CD4-positive, alpha-beta T cell treated with Interferon gamma for 1 hour (primary cell): ENCODE measurements around the gene NCKIPSD.

ENCODE experiments used
- DNase-seq: peaks from one replicate; pipeline ENCODE4 v3.0.0-alpha.2; 2020

The NCKIPSD gene

DNA sequence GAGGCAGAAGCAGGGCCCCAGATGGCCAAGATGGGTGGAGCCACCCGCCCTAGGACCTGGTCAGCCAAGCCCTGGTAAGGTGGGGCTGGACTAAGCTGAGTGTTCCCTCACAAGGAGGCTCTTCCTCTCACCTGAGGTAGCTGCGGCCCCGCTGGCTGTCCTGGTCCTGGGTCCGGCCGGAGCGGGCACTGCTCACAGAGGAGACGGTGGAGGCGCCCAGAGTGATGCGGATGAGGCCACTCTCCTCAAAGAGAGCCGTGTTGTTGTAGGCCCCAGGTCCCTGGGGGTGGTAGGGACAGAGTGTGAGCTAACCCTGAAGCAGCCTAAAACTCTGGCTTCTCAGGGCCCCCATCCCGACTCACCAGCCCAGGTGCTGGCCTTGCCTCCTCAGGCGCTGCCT lies 43.1 kb downstream of the NCKIPSD start:
- DNase-seq: no peak

DNA sequence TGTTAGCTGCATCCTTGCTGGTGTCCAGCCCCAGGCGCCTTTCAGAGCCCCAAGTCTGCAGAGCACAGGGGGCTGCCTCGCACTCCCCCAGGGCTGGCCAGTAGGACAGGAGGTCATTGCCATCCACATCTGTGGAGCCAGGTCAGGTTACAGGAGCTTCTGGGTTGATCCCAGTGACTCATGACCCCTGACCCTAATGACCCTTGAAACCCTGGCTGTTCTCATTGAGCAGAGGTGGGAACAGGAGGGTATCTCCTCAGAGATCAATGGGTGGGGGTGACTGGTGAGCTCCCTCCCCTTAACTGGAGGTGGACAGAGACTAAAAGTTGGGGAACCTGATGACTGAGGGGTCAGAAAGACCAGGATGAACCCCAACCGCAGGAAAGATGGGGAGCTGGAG lies 44.3 kb downstream of the NCKIPSD start:
- DNase-seq: no peak

DNA sequence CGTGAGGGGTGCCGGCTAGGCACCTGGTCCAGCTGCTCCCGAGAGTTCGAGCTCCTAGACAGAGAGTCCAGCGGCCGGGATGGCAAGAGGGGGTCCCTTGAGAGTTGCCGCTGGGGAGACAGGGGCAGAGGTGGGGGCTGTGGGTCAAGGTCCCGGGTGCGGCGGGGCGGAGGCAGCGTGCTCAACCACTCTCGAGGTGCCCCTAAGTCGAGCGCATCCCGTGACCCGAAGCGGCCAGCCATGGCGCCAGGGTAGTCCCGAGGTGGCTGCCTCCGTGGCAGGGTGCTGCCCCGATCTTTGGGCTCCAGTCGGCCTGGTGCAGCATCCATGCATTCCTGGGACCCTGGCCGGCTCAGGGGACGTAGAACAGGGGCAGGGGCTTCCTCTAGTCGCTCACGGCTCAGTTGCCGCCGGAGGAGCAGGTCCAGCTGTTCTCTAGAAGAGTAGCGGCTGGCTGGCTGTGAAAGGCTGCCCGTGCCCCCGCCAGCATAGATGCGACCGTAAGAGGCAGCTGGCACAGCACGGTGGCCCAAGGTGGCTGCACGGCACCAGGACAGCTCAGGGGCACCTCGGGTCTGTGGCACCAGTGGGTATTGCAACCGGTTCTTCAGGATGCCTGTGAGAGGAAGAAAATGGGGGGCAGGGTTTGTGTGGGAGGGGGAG lies 45.6 kb downstream of the NCKIPSD start:
- no peak for DNase-seq

DNA sequence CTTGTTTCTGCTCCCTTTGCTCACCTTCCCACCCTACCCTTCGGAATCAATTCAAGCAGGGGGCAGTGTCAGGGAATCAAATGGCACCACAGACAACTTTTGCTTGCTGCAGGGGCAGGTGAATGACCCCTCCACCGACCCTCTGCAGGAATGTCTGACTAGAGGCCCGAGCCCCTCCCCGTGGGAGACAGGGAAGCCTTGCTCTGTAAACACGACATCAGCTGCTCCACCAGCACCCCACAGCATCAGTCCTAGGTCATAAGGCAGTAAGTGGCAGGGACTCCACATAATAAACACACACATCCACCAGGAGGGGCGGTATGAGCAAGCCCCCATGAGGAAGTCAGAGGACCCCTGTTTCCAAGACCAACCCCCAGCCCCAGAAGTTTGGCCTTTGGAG lies 48.4 kb downstream of the NCKIPSD start:
- no peak for DNase-seq

DNA sequence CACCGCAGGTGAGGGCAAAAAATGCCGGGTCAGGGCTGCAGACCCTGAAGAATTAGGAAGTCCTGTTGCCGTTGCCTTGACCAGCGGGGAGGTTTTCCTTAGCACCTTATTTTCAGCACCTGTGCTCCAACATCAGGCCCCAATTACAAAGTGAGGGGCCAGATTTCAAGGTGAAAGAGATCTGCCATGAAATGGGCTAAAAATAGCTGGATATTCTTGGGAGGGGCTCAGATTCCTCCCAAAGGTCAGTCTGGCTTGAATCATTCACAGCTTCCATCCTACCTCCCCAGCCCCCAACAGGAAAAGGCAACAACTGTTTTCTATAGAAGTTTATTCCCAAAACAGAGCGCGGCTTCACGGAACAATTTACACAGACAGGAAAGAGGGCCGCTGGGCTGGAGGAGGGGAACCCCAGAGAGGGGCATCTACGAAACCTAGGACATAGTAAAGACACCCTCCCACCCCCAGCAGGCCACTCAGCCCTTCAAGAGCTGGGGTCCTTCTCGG lies 49.5 kb downstream of the NCKIPSD start:
- DNase-seq: no peak

DNA sequence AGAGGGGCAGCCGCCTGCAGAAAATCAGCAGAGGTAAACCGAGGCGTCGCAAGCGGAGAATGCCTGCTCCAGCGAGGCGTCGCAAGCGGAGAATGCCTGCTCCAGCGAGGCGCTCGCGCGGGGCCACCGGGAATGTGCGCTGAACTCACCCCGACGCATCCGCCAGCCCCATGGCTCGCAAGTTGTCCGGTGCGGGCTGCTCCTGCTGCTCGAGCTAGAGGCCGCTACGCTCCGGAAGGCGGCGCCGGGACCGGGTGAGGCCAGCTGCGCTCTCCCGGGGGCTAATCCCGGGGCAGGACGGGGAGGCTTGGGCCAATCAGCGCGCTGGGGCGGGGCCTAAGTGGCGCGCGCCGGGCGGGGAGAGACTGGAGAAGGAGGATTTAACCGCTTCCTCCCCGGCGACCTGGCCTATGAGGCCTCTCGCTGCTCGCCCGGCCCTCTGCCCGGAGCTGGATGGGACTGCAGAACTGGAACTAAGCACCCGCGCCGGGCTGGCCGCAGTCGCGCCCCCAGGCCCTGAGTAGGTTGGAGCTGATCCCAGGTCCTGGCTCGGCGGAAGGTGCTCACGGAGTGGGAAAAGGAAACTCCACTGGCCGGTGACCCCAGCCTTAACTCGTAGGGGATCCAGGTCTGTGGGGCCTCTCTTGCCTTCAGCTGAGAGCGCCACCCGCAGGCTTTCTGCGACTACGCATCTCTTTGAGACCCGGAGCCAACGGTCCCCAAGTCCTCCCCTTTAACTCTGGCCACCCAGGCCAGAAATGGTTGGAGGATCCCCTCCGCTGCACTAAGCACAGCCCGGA lies 50.3 kb downstream of the NCKIPSD start, which contains the start of gene SLC26A6:
Gene SLC26A6 (minus strand): TSS at position 240 of the 800 bp plus-strand sequence. CDS start 68 bp downstream, at position 172.
- DNase-seq: peak; percentile 90

DNA sequence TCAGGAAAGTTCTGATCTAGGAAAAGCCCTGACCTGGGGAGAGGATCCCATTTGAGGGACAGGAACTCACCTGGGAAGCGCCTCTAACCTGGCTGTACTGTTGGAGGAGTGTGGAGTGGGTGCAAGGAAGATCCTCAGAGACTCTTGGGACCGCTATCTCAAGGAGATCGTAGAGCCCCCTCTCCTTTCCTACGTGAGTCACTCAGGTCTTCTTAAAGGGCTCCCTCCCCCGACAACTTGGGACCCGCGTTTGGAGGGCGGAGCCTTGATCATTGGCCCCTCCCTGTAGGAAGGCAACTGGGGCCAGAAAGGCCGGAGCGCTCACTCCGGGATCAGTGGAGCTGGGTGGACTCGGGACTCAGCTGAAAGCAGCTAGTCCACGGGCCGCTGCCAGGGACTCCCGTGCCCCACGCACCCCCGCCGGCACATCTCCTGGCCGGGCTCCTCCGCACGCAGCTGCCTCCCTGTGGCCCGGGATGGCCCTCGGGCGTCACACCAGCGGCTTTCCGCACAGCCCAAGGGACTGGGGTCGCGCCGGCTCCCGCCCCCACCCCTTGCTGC lies 51.0 kb downstream of the NCKIPSD start:
- peak; percentile 12 for DNase-seq

DNA sequence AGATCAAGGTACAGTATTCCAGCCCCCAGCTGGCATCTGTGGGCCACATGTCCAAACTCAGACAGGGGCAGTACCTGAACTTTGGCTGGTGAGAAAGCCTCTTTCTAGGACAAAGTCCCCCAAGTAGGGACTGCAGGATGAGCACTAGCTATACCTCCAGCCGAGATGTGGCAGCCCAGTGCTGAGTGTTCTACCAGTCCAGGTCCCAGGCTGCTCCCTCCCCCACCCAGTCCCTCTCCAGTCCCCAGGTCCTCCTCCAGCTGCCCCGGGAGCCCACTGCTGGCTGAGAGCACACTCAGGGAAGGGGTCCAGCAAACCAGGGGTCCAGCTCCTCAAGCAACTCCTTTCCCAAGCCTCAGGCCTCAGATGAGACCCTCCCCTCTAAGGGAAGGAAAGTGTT lies 52.0 kb downstream of the NCKIPSD start:
- DNase-seq: no peak

DNA sequence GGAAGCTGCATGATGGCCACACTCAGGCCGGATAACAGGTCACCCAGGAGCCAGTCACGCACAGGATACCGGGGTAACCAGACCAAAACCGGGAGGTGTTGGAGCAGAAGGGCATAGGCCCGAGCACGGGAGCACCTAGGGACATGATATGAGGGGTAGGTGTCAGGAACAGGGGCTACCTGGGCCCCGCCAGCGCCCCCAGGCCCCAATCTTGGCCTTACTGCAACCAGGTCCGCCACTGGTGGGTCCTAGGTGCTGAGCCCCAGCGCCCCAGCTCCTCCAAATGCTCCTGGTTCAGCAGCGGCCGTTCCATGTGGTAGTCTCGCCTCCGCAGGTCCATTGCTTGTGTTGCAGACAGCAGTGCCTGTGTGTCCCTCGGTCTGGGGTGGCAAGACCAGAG lies 52.5 kb downstream of the NCKIPSD start:
- no peak for DNase-seq

DNA sequence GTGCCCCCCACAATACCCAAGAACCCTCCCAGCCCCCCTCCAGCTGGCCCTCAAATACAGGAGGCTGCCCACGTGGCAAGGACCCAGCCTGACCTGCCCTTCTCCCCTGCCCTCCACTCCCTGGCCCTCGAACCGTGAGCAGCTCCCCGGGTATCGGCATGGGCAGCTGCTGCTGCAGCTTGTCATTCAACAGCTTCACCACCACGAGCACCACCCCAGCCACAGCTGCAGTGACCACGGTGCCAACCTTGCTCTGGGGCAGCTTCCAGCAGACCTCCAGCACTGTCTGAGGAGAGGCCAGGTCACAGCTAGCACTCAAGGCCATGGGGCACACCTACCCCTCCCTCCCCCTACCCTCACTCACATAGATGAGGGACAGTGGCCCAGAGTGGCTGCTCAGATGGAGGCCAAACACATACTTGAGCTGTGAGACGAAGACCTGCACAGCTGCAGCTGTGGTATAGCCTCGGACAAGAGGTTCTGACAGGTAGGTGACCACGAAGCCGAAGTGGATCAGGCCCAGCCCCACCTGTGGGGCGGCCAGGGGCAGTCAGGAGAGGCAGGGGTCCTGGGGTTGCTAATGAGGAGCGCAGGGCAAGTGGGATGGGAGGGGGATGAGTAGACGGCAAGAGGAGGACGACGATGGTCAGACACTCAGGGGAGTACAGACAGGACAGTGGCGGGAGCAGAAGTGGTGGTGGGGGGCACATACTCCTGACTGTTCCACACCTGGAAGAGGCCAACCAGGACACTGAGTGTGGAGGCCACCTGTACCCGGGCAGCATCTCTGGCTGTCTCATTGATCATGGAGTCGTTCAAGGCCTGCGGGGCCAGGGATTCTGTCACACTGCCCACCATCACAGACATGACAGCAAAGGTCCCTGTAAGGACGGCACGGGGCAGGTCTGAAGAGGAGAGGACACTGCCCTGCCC lies 53.9 kb downstream of the NCKIPSD start:
- DNase-seq: no peak

DNA sequence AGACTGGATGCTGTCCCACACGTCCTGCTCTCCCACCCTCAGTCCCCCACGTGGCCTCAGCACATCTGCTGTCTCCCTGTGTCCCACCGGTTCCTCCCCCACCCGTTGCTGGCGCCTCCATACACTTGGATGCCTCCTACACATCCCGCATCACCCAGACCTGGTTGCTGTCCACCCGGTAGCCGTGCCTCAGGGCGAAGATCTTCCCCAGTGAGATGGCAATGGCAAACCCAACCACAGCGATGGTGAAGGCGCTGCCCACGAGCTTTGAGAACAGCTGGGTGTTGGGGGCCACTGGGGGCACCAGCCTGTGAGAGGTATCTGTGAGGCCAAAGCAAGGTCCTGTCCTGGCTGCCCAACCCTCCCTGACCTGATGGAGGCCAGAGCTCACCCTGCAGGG lies 54.9 kb downstream of the NCKIPSD start:
- no peak for DNase-seq

DNA sequence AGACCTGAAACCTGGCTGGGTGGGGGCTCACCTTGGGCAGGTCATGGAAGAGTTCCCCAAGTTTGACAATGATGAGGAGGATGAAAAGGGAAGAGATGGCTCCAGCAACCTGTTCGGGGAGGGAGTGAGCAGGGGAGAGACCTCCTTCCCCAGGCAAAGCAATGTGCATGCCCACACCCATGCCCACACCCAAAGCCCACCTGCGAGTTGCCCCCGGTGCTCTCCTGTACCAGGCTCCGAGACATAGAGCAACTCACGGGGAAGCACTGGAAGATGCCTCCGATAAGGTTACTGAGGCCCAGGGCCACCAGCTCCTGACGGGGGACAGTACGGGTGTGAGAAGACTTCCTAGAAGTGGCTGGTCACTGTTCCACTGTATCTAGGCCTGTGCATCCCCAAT lies 55.3 kb downstream of the NCKIPSD start:
- no peak for DNase-seq

DNA sequence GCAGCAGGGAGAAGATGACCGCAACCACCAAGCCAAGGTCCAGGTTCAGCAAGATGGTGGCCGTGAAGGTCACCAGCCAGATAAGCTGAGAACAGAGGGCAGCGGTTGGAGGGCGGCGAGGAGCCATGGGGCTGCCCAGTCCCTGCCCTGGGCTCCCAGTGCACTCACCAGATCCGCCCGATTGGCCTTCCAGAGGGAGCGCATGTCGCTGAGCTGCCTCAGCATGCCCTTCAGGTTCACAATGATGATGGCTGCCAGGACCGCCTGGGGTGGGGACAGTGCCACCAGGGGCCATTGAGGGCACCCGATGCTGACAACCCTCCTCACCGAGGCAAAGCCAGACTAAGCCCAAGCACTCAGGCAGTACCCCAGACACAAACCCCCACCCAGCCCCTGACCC lies 55.8 kb downstream of the NCKIPSD start:
- no peak for DNase-seq

DNA sequence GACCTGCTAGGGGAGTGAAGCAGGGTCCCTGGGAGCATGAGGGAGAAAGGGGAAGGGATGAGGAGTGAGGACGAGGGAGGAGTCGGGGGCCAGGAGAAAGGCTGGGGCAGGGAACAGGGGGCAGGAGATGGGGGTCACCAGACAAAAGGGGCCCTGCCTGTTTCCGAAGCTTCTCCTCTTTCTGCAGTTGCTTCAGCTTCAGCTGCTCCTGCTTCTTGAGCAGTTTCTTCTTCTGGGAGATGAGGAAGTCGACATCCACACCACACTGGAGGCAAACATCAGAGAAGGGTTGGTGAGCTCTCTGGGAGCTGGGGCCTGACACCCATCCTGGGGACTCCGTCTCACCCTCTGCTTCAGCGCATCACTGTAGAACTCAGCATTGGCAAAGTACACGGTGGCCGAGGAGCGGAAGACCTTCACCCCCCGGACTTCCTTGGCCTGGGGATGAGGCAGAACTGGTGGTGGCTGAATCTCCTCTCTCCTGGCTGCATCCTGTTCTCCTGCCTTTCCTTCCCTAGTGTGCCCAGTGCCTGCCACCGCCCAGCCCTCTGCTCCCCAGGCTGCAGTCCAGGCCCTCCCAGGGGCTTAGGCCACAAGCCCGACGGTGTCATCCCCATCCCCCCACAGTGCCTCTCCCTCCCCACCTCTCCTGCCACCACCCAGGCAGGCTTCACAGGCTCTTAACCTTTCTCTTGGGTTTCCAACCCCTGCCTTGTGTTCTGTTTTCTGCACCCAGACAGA lies 57.3 kb downstream of the NCKIPSD start:
- DNase-seq: no peak

DNA sequence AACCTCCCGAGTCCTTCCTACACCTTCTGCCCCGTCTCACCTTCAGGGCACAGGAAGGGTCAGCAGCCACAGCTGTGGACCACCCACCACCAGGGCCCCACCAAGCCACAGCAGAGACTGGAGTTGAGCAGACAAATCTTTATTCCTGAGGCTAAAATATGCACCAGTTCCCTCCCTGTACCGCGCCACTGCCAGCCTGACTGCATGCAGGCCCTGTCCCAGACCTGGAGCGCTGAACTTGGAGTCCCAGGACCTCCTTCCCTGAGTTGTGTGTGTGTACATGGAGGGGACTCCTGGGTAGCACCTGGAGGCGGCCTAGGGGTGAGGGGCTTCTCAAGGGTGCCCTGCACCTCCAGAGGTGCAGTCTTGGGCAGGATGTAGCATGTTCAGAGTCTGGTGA lies 60.1 kb downstream of the NCKIPSD start:
- DNase-seq: no peak

DNA sequence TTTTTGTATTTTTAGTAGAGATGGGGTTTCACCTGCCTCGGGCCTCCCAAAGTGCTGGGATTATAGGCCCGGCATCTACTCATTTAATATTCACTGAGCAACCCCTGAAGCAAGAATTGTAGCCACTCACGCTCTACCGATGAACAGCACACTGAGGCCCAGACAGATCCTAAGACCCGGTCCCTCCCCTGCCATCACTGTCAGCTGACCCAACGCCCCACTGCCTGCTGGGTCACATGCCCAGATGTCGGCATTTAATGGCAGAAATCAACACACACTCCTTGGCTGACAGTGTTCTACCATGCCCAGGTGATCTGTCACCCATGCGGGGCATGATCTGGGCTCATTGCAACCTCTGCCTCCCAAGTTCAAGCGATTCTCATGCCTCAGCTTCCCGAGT lies 60.9 kb downstream of the NCKIPSD start:
- no peak for DNase-seq

DNA sequence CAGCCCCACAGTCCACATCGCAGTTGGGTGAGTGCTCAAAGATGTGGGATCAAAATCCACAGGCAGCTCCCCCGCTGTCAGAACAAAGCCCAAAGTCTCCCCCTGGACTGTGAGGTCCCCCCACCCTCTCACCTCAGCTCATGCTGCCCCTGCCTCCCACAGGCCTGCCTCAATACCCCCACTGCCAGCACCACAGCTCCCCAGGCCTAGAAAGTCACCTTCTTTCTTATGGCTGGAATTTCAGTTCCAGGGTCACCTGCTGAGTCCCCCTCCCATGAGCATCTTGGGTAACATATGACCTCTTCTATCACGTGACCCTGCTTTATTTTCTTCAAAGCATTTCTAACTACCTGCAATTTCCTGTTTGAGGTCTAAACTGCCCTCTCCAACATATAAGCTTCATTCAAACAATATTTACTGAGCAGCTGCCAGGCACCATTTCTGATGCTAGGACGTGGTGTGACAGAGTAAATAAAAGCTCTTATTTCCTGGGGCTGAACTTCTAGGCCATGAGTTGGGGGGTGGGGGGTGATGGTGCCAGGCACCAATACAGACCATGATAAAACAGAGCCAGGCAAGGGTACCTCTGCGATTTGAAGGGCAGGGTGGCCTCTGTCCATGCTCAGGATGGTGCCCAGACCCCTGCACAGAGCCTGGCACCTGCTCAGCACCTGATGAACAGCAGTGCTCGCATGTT lies 61.7 kb downstream of the NCKIPSD start:
- no peak for DNase-seq
